LNCaP clone FGC (cell line): ENCODE measurements around the gene BCAR3.

ENCODE experiments used
- DNase-seq: peaks from one replicate; pipeline ENCODE4 v3.0.0-alpha.2; 2011; ENCODE audit warnings: low read depth
- H3K4me3 ChIP-seq: 2 replicates; pipeline ENCODE4 v1.5.1; 2011; ENCODE audit warnings: mild to moderate bottlenecking, low read depth, low read length, control low read depth
- CTCF ChIP-seq: IDR thresholded peaks from 2 replicates; pipeline ENCODE4 v1.5.1; 2012; ENCODE audit warnings: mild to moderate bottlenecking; ENCODE audit not compliant: control insufficient read depth, insufficient read depth; ENCODE audit errors: extremely low read depth

Gene BCAR3

GRCh38 chr1:93681101-93681988 lies at the start of gene BCAR3:
Gene BCAR3 (minus strand): TSS chr1:93681837. CDS start chr1:93674930, 6,907 bp downstream.
- TF ChIP-seq CTCF, result peak; percentile 57
- peak within 1 kb of the TSS; percentile 47 for H3K4me3 ChIP-seq
- DNase-seq, result no peak

- H3K4me3 ChIP-seq, result no peak overlapping the region
- DNase-seq, result no peak
- TF ChIP-seq CTCF, result no peak
Measured at GRCh38 chr1:93730621-93731020, 49.0 kb upstream of the BCAR3 start.

DNA sequence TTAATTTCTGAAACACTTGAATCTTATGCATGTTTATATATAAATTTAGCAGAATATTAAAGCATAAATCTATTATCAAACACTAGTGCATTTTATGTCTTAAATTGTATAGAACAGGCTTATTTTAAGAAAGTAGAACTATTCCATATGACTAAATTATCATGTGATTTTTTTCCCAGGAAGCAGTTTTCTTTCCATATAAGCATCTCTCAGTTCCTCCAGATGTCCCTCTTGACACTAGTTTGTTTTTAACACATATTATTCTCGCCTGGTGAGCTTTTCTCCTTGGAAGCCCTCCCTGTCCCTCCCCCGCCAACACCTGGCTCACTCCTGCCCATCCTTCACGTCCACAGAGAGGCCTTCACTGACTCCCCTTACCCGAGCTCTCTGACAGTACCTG lies 48.3 kb upstream of the BCAR3 start:
- DNase-seq, result no peak
- no peak for TF ChIP-seq CTCF
- no peak overlapping the region for H3K4me3 ChIP-seq

DNA sequence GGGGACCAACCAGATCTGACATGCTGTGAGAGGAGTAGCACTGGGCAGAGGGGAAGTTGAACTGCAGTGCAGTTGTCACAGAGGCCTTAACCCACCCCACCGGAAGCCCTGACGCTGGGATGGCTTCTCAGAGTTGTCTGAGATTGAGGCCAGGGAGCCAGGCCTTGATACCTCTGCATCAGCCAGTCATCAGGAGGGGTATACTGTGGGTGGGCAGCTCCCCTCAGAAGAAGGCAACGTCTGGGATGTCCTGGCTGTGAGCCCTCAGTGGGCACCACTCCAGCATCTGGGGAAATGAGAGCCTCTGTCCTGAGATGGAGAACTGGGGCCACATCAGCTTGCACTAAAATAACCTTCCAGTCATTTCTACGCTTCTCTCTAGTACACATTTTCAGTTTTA lies 47.9 kb upstream of the BCAR3 start:
- DNase-seq, result no peak
- no peak overlapping the region for H3K4me3 ChIP-seq
- TF ChIP-seq CTCF, result no peak

DNA sequence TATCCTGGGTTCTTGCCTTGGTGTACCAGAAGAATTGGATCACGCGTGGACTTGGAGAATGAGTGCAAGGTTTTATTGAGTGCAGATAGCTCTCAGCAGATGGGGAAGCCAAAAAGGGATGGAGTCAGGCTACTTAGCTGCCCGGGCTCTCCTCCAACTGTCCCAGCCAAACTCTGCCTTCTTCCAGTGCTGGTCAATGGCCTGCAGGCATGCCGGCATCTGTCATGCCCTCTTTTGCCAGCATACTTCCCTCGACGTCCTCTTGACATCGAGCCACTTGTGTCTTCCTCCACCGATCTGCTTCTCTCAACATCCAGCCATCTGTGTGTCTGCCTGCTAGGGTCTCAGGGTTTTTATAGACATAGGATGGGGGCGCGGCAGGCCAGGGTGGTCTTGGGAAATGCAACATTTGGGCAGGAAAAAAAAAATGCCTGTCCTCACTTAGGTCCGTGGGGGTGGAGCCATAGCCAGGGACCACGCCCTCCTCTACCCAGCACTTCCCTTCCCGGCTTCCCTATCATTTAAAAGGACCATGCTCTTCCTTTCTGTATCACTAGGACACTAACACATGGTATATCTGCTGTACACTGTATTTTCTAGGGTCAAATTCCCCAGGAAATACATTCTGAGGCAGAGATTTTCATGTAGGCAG lies 47.0 kb upstream of the BCAR3 start:
- no peak for DNase-seq
- TF ChIP-seq CTCF, result no peak

DNA sequence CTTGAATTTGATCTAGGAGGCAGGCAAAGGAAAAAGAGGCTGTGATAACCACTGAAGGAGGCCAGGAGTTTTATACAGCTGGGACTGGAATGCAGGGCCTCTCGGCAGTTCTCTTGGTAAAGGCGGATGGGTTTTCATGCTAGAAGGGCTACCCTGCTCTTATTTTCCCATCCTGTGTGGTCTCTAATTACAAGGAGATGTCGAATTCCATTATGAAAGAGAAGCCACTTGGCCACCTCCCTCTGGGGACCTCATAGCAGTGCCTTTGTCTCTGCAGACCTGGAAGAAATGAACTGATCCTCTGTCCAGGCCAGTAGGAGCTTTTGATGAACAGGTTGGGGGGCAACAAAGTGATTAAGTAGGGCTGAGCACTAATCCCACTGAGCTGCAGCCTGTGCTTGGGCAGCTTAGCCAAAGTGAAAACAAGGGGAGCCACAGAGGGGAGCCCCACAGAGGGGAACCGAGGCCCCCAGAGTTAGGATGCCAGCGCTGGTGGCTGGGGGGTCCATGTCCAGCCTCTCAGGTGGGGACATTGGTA lies 42.2 kb upstream of the BCAR3 start:
- no peak for DNase-seq
- no peak overlapping the region for H3K4me3 ChIP-seq

More for the DNA sequence above, 47.0 kb upstream of the BCAR3 start:
- no peak overlapping the region for H3K4me3 ChIP-seq

More for the DNA sequence above, 42.2 kb upstream of the BCAR3 start:
- TF ChIP-seq CTCF, result no peak
